ENCODE results near the gene CMSS1.

Gene CMSS1

GRCh38 chr3:100002599-100003350 lies 185.1 kb downstream of the CMSS1 start:
- peak; percentile 91 for DNase-seq (ENCODE audit: low spot score)
- TF ChIP-seq CTCF (conservative IDR thresholded peaks at IDR 0.05; ENCODE audit: low read depth): no peak
- H3K27ac ChIP-seq: no peak overlapping the region
- POLR2A ChIA-PET (ENCODE audit: low non-redundant PET): interaction anchor here (0.5 kb wide), 1 partner anchor 1101 kb away, joined by 6 read pairs; no protein-coding TSS in a partner anchor
- CTCF ChIA-PET: interaction anchor here (0.6 to 1.0 kb wide), 2 partner anchors 35 to 1033 kb away, joined by 3 read pairs; no protein-coding TSS in a partner anchor

GRCh38 chr3:100003609-100004503 lies 186.2 kb downstream of the CMSS1 start:
- POLR2A ChIA-PET (ENCODE audit: low non-redundant PET): no interaction called here
- no peak overlapping the region for H3K27ac ChIP-seq
- CTCF ChIA-PET: no interaction called here
- no peak for TF ChIP-seq CTCF (conservative IDR thresholded peaks at IDR 0.05; ENCODE audit: low read depth)
- DNase-seq (ENCODE audit: low spot score): no peak

GRCh38 chr3:100004931-100005330 lies 187.3 kb downstream of the CMSS1 start:
- no peak for TF ChIP-seq CTCF (conservative IDR thresholded peaks at IDR 0.05; ENCODE audit: low read depth)
- DNase-seq (ENCODE audit: low spot score): no peak

GRCh38 chr3:100005665-100006393 lies 188.2 kb downstream of the CMSS1 start:
- ChIA-PET CTCF (no interaction called here), POLR2A (ENCODE audit: low non-redundant PET) (interaction anchor here (0.6 kb wide), 1 partner anchor 16 kb away, joined by 8 read pairs; no protein-coding TSS in a partner anchor)
- TF ChIP-seq CTCF (conservative IDR thresholded peaks at IDR 0.05; ENCODE audit: low read depth): no peak
- no peak for DNase-seq (ENCODE audit: low spot score)
- H3K27ac ChIP-seq: no peak overlapping the region

More at GRCh38 chr3:100004931-100005330, 187.3 kb downstream of the CMSS1 start:
- ChIA-PET CTCF (no interaction called here), POLR2A (ENCODE audit: low non-redundant PET) (no interaction called here)
- H3K27ac ChIP-seq: no peak overlapping the region

GRCh38 chr3:100006570-100007271 lies 189.1 kb downstream of the CMSS1 start:
- no peak overlapping the region for H3K27ac ChIP-seq
- CTCF ChIA-PET: interaction anchor here (0.6 to 1.3 kb wide), 2 partner anchors 164 to 250 kb away, joined by 3 to 4 read pairs; no protein-coding TSS in a partner anchor

More at GRCh38 chr3:100006570-100007271, 189.1 kb downstream of the CMSS1 start:
- no peak for DNase-seq (ENCODE audit: low spot score)
- no peak for TF ChIP-seq CTCF (conservative IDR thresholded peaks at IDR 0.05; ENCODE audit: low read depth)
- POLR2A ChIA-PET (ENCODE audit: low non-redundant PET): interaction anchor here (0.6 kb wide), 1 partner anchor 15 kb away, joined by 8 read pairs; no protein-coding TSS in a partner anchor

Data from RWPE1 (cell line).